ENCODE results near the gene SIAH3. TPM values are rescaled to one million over a fixed set of nuclear protein-coding genes. Genes with fewer than 3 reads are reported as not detected.

Gene SIAH3
- polyA plus RNA-seq, 1 donor = 0.19 TPM

GRCh38 chr13:45838171-45838745 is 13.3 kb downstream of the SIAH3 start:
- no peaks in the 10 kb centered on the region for H3K9me3 ChIP-seq (ENCODE audit: control insufficient read depth, low read depth, low read length)
- no peaks in the 10 kb centered on the region for H3K36me3 ChIP-seq (ENCODE audit: control insufficient read depth, insufficient read depth, low read length)
- no peaks in the 10 kb centered on the region for H3K4me1 ChIP-seq (ENCODE audit: control insufficient read depth, insufficient read depth, low read length)
- DNase-seq = peak in 1 of 2 donors; percentile 12
- no CpG with 5 or more reads among the region's 12 CpGs for whole genome bisulfite sequencing (ENCODE audit: insufficient coverage, low lambda C conversion rate)
- no peak overlapping the region for H3K27ac ChIP-seq (ENCODE audit: low read length)
- H3K27me3 ChIP-seq (ENCODE audit: control insufficient read depth, insufficient read depth, low read length) = peaks cover 5% of the 10 kb centered on the region
- H3K4me3 ChIP-seq (ENCODE audit: low read length) = no peak overlapping the region

DNA sequence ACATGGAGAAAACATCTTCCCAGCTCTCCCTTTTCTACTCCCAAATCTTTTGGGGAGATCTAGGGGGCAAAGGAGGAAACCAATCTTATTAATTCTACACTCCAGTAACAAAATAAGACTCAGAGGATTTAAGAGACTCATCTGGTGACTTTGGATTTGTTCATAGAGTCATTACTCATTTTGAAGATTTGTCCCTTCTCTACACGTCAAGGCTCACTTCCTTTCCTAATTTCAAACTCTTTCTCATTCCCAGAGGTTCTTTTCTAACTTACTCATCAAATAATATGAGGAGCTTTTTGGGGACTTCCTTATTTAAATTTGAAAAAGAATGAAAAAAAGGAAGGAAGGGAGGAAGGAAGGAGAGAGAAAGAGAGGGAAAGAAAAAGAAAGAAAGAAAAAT is 14.4 kb downstream of the SIAH3 start:
- Histone ChIP-seq H3K4me1 (ENCODE audit: control insufficient read depth, insufficient read depth, low read length) (no peaks in the 10 kb centered on the region), H3K36me3 (ENCODE audit: control insufficient read depth, insufficient read depth, low read length) (no peaks in the 10 kb centered on the region), H3K4me3 (ENCODE audit: low read length) (no peak overlapping the region), H3K9me3 (ENCODE audit: control insufficient read depth, low read depth, low read length) (no peaks in the 10 kb centered on the region), H3K27ac (ENCODE audit: low read length) (no peak overlapping the region), H3K27me3 (ENCODE audit: control insufficient read depth, insufficient read depth, low read length) (peaks cover 2% of the 10 kb centered on the region)
- DNase-seq = no peak
- WGBS (ENCODE audit: insufficient coverage, low lambda C conversion rate) = no CpG with 5 or more reads among the region's 1 CpG

DNA sequence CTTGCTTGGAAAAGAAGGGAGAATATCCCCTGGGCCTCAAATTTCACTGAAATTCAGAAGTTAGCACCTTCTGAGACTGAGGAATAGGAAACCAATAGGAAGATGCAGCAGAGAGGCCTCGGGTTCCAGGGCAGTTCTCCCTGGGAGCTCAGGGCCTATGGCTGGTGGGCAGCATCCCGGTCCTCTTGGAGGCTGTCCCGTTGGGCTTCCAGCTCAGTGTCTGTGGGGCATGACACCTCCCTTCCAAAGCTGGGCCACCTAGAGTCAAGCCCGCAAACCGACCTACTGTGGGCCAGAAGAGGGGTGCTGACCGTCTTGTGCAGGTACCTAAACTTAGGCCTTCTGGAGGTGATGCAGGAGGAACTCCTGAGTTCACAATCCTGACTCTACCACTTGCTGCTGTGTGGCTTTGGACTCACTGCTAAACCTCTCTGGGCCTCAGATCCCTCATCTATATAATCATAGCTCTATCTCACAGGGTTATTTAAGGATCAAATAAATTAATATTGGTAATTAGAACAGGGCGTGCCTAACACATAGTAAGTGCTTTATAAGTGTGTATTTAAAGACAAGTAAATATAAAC is 17.1 kb downstream of the SIAH3 start:
- Histone ChIP-seq H3K27ac (ENCODE audit: low read length) (no peak overlapping the region), H3K36me3 (ENCODE audit: control insufficient read depth, insufficient read depth, low read length) (no peaks in the 10 kb centered on the region), H3K4me1 (ENCODE audit: control insufficient read depth, insufficient read depth, low read length) (no peaks in the 10 kb centered on the region), H3K9me3 (ENCODE audit: control insufficient read depth, low read depth, low read length) (no peaks in the 10 kb centered on the region), H3K4me3 (ENCODE audit: low read length) (no peak overlapping the region), H3K27me3 (ENCODE audit: control insufficient read depth, insufficient read depth, low read length) (peaks cover 2% of the 10 kb centered on the region)
- DNase-seq = no peak
- WGBS (ENCODE audit: insufficient coverage, low lambda C conversion rate) = no CpG with 5 or more reads among the region's 7 CpGs

DNA sequence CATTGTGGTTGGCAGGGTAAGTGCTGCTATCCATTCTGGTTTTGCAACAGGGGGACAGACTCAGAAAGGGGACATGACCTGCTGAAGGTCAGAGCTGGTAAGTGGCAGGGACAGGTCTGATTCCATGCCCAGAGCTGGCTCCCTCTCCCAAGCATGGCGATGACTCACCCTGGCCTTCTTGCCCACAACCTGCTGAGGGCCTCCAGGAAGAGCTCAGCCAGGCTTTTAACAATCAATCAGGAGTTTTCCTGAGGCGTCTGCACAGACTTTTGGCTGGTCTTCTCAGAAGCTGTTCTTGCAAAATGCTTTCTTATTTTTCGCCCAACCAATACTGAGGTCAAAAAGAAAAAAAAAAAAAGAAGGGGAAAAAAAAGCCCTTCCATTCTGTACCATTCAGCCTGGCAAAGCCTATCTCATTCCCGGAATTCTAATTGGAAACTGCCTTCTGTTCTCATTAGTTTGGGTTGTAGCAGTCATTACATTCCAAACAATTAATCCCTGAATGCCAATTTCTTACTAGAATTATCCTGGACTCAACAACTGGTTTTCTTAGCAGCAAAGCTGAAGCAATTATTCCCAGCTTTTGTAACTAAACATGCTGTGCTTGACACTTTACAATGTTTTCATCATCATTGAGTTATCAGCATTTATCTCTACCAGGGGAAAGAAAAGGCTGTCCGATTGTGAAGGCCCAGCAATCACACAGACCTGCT is 17.7 kb downstream of the SIAH3 start:
- Histone ChIP-seq H3K36me3 (ENCODE audit: control insufficient read depth, insufficient read depth, low read length) (no peaks in the 10 kb centered on the region), H3K27ac (ENCODE audit: low read length) (no peak overlapping the region), H3K9me3 (ENCODE audit: control insufficient read depth, low read depth, low read length) (no peaks in the 10 kb centered on the region), H3K4me3 (ENCODE audit: low read length) (no peak overlapping the region), H3K27me3 (ENCODE audit: control insufficient read depth, insufficient read depth, low read length) (peaks cover 2% of the 10 kb centered on the region), H3K4me1 (ENCODE audit: control insufficient read depth, insufficient read depth, low read length) (no peaks in the 10 kb centered on the region)
- 80% methylated on average over 2 of the region's 5 CpGs for WGBS (ENCODE audit: insufficient coverage, low lambda C conversion rate)
- no peak for DNase-seq

DNA sequence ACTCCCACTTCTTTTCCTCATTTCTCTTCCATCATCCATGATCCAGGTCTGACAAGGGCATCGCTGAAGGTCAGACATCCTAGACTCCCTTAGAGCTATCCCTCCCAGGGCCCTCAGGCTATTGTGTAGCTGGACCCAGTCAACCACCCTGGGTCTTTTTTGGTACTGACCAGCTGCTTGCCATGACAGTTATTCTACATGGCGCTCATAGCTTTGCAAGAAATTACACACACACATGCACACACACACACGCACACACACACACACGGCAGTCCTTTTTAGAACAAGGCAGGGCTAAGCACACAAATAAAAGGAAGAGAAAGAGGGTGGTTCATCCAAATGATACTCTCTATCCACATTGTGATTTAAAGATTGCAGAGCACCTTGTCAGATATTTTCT is 18.3 kb downstream of the SIAH3 start:
- peaks cover 2% of the 10 kb centered on the region for H3K27me3 ChIP-seq (ENCODE audit: control insufficient read depth, insufficient read depth, low read length)
- no CpG with 5 or more reads among the region's 4 CpGs for WGBS (ENCODE audit: insufficient coverage, low lambda C conversion rate)
- no peaks in the 10 kb centered on the region for H3K9me3 ChIP-seq (ENCODE audit: control insufficient read depth, low read depth, low read length)
- no peaks in the 10 kb centered on the region for H3K4me1 ChIP-seq (ENCODE audit: control insufficient read depth, insufficient read depth, low read length)
- no peak overlapping the region for H3K27ac ChIP-seq (ENCODE audit: low read length)
- H3K4me3 ChIP-seq (ENCODE audit: low read length) = no peak overlapping the region
- no peak for DNase-seq
- H3K36me3 ChIP-seq (ENCODE audit: control insufficient read depth, insufficient read depth, low read length) = no peaks in the 10 kb centered on the region

GRCh38 chr13:45831851-45832250 is 19.7 kb downstream of the SIAH3 start:
- Histone ChIP-seq H3K9me3 (ENCODE audit: control insufficient read depth, low read depth, low read length) (no peaks in the 10 kb centered on the region), H3K4me1 (ENCODE audit: control insufficient read depth, insufficient read depth, low read length) (no peaks in the 10 kb centered on the region), H3K36me3 (ENCODE audit: control insufficient read depth, insufficient read depth, low read length) (no peaks in the 10 kb centered on the region), H3K4me3 (ENCODE audit: low read length) (no peak overlapping the region), H3K27ac (ENCODE audit: low read length) (no peak overlapping the region), H3K27me3 (ENCODE audit: control insufficient read depth, insufficient read depth, low read length) (peaks cover 2% of the 10 kb centered on the region)
- no peak for DNase-seq
- 100% methylated on average over 1 of the region's 4 CpGs for WGBS (ENCODE audit: insufficient coverage, low lambda C conversion rate)

DNA sequence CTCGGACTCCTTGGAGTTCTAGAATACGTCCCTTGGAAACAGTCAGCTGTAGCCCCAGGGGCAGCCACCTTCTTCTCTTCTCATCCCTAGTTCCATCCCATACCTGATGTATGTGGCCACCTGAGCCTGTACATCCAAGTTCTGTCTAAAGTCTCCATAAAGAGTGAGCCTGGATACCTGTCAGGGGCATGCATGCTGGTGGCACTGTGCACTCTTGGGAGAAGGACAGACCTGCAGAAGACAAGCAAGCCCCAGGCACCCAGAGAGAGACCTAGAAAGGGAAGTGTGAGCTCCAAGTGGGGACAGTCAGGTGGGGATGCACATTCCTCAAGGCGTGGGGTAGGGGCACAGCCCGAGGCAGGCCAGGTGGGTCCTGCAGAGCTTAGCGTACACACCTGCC is 21.4 kb downstream of the SIAH3 start:
- H3K27ac ChIP-seq (ENCODE audit: low read length) = no peak overlapping the region
- H3K4me3 ChIP-seq (ENCODE audit: low read length) = no peak overlapping the region
- no peak for DNase-seq
- no peaks in the 10 kb centered on the region for H3K27me3 ChIP-seq (ENCODE audit: control insufficient read depth, insufficient read depth, low read length)
- no peaks in the 10 kb centered on the region for H3K9me3 ChIP-seq (ENCODE audit: control insufficient read depth, low read depth, low read length)
- H3K36me3 ChIP-seq (ENCODE audit: control insufficient read depth, insufficient read depth, low read length) = no peaks in the 10 kb centered on the region
- 100% methylated on average over 1 of the region's 5 CpGs for WGBS (ENCODE audit: insufficient coverage, low lambda C conversion rate)
- no peaks in the 10 kb centered on the region for H3K4me1 ChIP-seq (ENCODE audit: control insufficient read depth, insufficient read depth, low read length)

GRCh38 chr13:45828256-45828968 is 23.1 kb downstream of the SIAH3 start:
- H3K36me3 ChIP-seq (ENCODE audit: control insufficient read depth, insufficient read depth, low read length) = no peaks in the 10 kb centered on the region
- no peak for DNase-seq
- H3K4me3 ChIP-seq (ENCODE audit: low read length) = no peak overlapping the region
- no peaks in the 10 kb centered on the region for H3K4me1 ChIP-seq (ENCODE audit: control insufficient read depth, insufficient read depth, low read length)
- no peak overlapping the region for H3K27ac ChIP-seq (ENCODE audit: low read length)
- WGBS (ENCODE audit: insufficient coverage, low lambda C conversion rate) = 100% methylated on average over 1 of the region's 6 CpGs
- no peaks in the 10 kb centered on the region for H3K27me3 ChIP-seq (ENCODE audit: control insufficient read depth, insufficient read depth, low read length)
- no peaks in the 10 kb centered on the region for H3K9me3 ChIP-seq (ENCODE audit: control insufficient read depth, low read depth, low read length)

DNA sequence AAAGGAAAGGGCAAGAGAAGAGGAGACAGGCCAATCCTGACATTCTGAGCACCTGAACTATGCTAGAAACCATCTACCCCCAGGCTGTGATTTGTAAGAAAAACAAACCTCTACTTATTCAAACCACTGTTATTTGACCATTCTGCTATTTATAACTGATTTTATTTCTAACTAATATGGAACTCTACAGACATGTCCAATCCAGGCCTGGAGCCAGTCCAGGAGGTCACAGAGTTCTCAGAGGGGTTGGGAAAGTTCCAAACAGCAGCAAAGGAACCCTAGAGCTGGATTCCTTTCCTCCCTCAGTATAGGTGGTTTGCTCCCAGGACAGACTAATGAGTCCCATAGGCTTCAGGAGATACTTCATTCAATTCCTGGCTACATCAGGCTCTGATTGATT is 24.2 kb downstream of the SIAH3 start:
- Histone ChIP-seq H3K9me3 (ENCODE audit: control insufficient read depth, low read depth, low read length) (no peaks in the 10 kb centered on the region), H3K27ac (ENCODE audit: low read length) (no peak overlapping the region)

DNA sequence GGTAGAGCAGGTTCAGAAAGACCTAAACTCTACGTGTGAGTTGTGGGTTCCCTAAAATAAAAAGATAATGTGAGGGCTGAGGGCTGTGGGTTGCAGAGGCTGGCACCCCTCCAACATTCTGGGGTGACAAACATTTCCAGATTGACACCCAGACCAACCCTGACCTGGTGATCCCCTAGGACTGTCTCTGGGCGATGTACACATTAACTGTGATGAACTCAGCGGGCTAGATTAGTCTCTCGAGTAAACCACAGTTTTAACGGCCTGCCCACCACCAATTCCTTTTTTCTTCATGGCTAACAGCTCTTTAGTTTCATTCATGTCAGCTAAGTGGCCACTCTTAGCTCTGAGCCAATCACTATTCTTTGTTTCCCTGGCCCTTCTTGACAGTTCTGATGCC is 24.8 kb downstream of the SIAH3 start:
- no peak for DNase-seq
- Histone ChIP-seq H3K36me3 (ENCODE audit: control insufficient read depth, insufficient read depth, low read length) (no peaks in the 10 kb centered on the region), H3K27me3 (ENCODE audit: control insufficient read depth, insufficient read depth, low read length) (no peaks in the 10 kb centered on the region), H3K4me1 (ENCODE audit: control insufficient read depth, insufficient read depth, low read length) (no peaks in the 10 kb centered on the region), H3K9me3 (ENCODE audit: control insufficient read depth, low read depth, low read length) (no peaks in the 10 kb centered on the region), H3K4me3 (ENCODE audit: low read length) (no peak overlapping the region), H3K27ac (ENCODE audit: low read length) (no peak overlapping the region)
- no CpG with 5 or more reads among the region's 5 CpGs for WGBS (ENCODE audit: insufficient coverage, low lambda C conversion rate)

More for the DNA sequence above, 24.2 kb downstream of the SIAH3 start:
- H3K27me3 ChIP-seq (ENCODE audit: control insufficient read depth, insufficient read depth, low read length) = no peaks in the 10 kb centered on the region
- H3K4me3 ChIP-seq (ENCODE audit: low read length) = no peak overlapping the region
- no peaks in the 10 kb centered on the region for H3K4me1 ChIP-seq (ENCODE audit: control insufficient read depth, insufficient read depth, low read length)
- H3K36me3 ChIP-seq (ENCODE audit: control insufficient read depth, insufficient read depth, low read length) = no peaks in the 10 kb centered on the region
- DNase-seq = no peak

All from large intestine (tissue), 3 donors.